ENCODE measurements around the gene FOXN4. TPM values are rescaled to one million over a fixed set of nuclear protein-coding genes. Genes with fewer than 3 reads are reported as not detected.

Gene FOXN4
- total and polyA plus RNA-seq, 4 donors = 0.04 to 0.26 (median 0.15) TPM

DNA sequence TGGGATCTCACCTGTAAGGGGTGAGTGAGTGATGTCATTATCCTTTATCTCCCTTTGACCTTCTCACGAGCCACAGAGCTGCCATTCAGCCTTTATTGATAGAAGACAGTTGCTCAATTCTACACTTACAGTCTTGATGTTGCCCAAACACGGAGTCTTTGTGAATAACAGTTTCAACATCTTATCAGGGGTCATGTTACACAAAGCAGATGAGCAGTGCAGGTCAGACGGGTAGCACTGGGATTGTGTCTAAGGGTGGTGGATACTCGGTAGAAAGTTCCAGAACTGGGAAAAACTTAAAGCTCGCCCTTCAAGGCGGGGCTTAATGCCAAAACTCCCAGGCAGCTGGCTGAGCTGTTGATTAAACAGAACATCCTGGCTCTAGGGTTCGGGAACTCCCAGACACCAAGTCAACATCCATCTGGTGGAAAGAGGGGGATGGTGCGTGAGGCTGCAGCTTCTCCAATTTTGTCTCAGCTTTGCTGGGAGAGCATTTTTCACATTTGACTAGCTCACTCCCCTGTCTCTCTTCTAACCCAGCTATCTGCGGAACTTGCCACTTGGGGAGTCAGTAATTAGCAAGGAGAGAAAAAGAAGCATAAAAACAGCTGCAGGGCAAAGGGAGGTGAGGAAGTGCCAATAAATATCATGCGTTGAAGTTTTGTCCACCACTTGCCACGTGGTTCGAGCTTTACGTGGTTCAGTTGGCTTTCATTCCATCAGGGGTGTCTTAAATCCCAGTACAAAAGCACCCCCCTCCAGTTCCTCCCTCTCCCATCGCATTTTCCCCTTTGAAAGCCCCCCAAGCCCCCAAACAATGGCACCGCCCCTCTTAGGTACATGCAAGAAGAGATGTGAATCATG, 31.0 kb downstream of the FOXN4 start:
- no peak overlapping the region for H3K9ac ChIP-seq (ENCODE audit: insufficient read depth in 1 of 2, low read length in 2 of 2)
- no peak overlapping the region for H3K27ac ChIP-seq (ENCODE audit: low read depth in 1 of 2, low read length in 1 of 2)
- no peaks in the 10 kb centered on the region for H3K36me3 ChIP-seq (ENCODE audit: control insufficient read depth in 4 of 4, insufficient read depth in 4 of 4, low read length in 4 of 4)
- peak; percentile 50 to 72 (median 67) for DNase-seq
- TF ChIP-seq, protein P1, sequence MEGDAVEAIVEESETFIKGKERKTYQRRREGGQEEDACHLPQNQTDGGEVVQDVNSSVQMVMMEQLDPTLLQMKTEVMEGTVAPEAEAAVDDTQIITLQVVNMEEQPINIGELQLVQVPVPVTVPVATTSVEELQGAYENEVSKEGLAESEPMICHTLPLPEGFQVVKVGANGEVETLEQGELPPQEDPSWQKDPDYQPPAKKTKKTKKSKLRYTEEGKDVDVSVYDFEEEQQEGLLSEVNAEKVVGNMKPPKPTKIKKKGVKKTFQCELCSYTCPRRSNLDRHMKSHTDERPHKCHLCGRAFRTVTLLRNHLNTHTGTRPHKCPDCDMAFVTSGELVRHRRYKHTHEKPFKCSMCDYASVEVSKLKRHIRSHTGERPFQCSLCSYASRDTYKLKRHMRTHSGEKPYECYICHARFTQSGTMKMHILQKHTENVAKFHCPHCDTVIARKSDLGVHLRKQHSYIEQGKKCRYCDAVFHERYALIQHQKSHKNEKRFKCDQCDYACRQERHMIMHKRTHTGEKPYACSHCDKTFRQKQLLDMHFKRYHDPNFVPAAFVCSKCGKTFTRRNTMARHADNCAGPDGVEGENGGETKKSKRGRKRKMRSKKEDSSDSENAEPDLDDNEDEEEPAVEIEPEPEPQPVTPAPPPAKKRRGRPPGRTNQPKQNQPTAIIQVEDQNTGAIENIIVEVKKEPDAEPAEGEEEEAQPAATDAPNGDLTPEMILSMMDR (IDR thresholded peaks at IDR 0.05; ENCODE audit: control extremely low read depth, extremely low read depth) = no peak
- H3K4me1 ChIP-seq (ENCODE audit: control insufficient read depth in 5 of 5, insufficient read depth in 5 of 5, low read length in 5 of 5) = peaks cover 0 to 10% (median 0%) of the 10 kb centered on the region in 5 donors
- H3K4me3 ChIP-seq = no peak overlapping the region
- WGBS, 2 donors = 49 to 58% methylated on average over 15 of the region's 15 CpGs
- no peak for ATAC-seq (ENCODE audit: insufficient read depth, low FRiP score)
- H3K9me3 ChIP-seq (ENCODE audit: control insufficient read depth in 4 of 4, insufficient read depth in 3 of 4, low read length in 3 of 4) = no peaks in the 10 kb centered on the region
- H3K27me3 ChIP-seq (ENCODE audit: control insufficient read depth in 3 of 3, insufficient read depth in 3 of 3, low read length in 2 of 3) = no peaks in the 10 kb centered on the region

DNA sequence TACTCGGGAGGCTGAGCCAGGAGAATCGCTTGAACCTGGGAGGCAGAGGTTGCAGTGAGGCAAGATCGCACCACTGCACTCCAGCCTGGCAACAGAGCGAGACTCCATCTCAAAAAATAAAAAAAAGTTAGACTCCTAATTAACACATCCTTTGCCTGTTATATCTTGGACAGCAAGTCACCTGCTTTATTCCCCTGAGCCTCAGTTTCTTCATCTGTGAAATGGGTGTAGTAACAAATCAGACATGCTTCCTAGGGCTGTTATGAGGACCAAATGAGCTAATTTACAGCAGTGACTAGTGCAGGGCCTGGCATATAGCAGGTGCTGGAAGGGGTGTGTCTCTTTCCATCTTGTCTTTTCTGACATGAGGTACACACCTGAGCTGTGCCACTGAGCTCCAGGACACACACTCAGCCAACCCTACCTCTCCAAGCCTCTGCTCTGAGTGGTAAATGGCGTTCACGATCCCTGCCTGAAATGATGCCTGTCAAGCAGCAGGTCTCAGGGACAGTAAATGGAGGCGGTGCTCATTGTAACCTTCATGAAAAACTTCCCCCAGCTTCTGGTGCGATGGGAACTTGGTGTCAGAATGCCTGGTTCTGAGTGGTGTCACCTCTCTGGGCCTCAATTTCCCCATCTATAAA, 31.7 kb downstream of the FOXN4 start:
- H3K27me3 ChIP-seq (ENCODE audit: control insufficient read depth in 3 of 3, insufficient read depth in 3 of 3, low read length in 2 of 3) = no peaks in the 10 kb centered on the region
- 90 to 91% methylated on average over 8 of the region's 8 CpGs for WGBS, 2 donors
- no peak overlapping the region for H3K4me3 ChIP-seq
- no peaks in the 10 kb centered on the region for H3K36me3 ChIP-seq (ENCODE audit: control insufficient read depth in 4 of 4, insufficient read depth in 4 of 4, low read length in 4 of 4)
- TF ChIP-seq, protein P1 (IDR thresholded peaks at IDR 0.05; ENCODE audit: control extremely low read depth, extremely low read depth) = no peak
- H3K9me3 ChIP-seq (ENCODE audit: control insufficient read depth in 4 of 4, insufficient read depth in 3 of 4, low read length in 3 of 4) = no peaks in the 10 kb centered on the region
- H3K9ac ChIP-seq (ENCODE audit: insufficient read depth in 1 of 2, low read length in 2 of 2) = no peak overlapping the region
- no peak for DNase-seq
- H3K27ac ChIP-seq (ENCODE audit: low read depth in 1 of 2, low read length in 1 of 2) = no peak overlapping the region
- ATAC-seq (ENCODE audit: insufficient read depth, low FRiP score) = no peak
- peaks cover 0 to 10% (median 0%) of the 10 kb centered on the region in 5 donors for H3K4me1 ChIP-seq (ENCODE audit: control insufficient read depth in 5 of 5, insufficient read depth in 5 of 5, low read length in 5 of 5)

DNA sequence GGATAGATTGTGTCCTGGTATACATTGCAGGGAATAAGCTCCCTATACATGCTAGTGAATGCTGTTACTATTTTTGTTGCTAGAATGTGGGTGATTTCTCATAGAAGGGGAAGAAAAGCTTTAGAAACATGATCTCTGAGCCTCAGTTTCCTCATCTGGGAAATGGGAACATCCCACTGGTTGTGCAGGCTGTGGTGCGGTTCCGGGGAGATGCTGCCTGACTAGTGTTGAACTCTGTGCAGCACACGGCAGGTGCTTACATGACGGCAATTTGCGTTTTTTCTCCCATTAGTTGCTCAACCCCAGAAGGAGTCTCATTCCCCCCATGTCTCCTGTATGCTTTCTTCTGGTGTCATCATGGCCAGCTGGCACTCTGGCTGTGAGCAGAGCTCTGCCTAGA, 32.9 kb downstream of the FOXN4 start:
- DNase-seq (no peak), ATAC-seq (ENCODE audit: insufficient read depth, low FRiP score) (no peak)
- peaks cover 0 to under 1% (median 0%) of the 10 kb centered on the region in 4 donors for H3K9me3 ChIP-seq (ENCODE audit: control insufficient read depth in 4 of 4, insufficient read depth in 3 of 4, low read length in 3 of 4)
- 90 to 93% methylated on average over 5 of the region's 5 CpGs for WGBS, 2 donors
- H3K4me3 ChIP-seq = no peak overlapping the region
- H3K27ac ChIP-seq (ENCODE audit: low read depth in 1 of 2, low read length in 1 of 2) = no peak overlapping the region
- TF ChIP-seq, protein P1 (IDR thresholded peaks at IDR 0.05; ENCODE audit: control extremely low read depth, extremely low read depth) = no peak
- no peaks in the 10 kb centered on the region for H3K27me3 ChIP-seq (ENCODE audit: control insufficient read depth in 3 of 3, insufficient read depth in 3 of 3, low read length in 2 of 3)
- H3K36me3 ChIP-seq (ENCODE audit: control insufficient read depth in 4 of 4, insufficient read depth in 4 of 4, low read length in 4 of 4) = no peaks in the 10 kb centered on the region
- H3K4me1 ChIP-seq (ENCODE audit: control insufficient read depth in 5 of 5, insufficient read depth in 5 of 5, low read length in 5 of 5) = peaks cover 0 to 10% (median 0%) of the 10 kb centered on the region in 5 donors
- H3K9ac ChIP-seq (ENCODE audit: insufficient read depth in 1 of 2, low read length in 2 of 2) = no peak overlapping the region

All from lung (tissue), 12 donors.